ENCODE data around the gene LTBP3. TPM values are rescaled to one million over a fixed set of nuclear protein-coding genes. Genes with fewer than 3 reads are reported as not detected.
A peak's percentile ranks its signal among the peaks of the same experiment; 100 is the strongest.

LTBP3 gene
- total and polyA plus RNA-seq, 2 of the 13 experiments (the other 11 are each of a cell fraction or from before 2014, with no cell fraction given): 12.2 to 68.1 TPM

GRCh38 chr11:65575568-65576231 lies 17.5 kb upstream of the LTBP3 start, which contains the start of gene EHBP1L1 (continued):
- no peak for TF ChIP-seq ZNF468 (CRISPR knock-in tag; IDR thresholded peaks at IDR 0.05)
- TF ChIP-seq SNAI1 (CRISPR knock-in tag; IDR thresholded peaks at IDR 0.05; ENCODE audit: borderline replicate concordance): no peak
- no peak for TF ChIP-seq JUND (CRISPR knock-in tag; IDR thresholded peaks at IDR 0.05)
- no peak for TF ChIP-seq KLF12 (CRISPR knock-in tag; IDR thresholded peaks at IDR 0.05; ENCODE audit: borderline replicate concordance)
- TF ChIP-seq ZBTB34 (CRISPR knock-in tag; IDR thresholded peaks at IDR 0.05): no peak
- TF ChIP-seq ZNF713 (CRISPR knock-in tag; IDR thresholded peaks at IDR 0.05): no peak
- TF ChIP-seq KAT2B (IDR thresholded peaks at IDR 0.05; ENCODE audit: borderline replicate concordance, low read depth, low read length): no peak
- TF ChIP-seq ZNF20 (CRISPR knock-in tag; IDR thresholded peaks at IDR 0.05): no peak
- TF ChIP-seq ZC3H4 (CRISPR knock-in tag; IDR thresholded peaks at IDR 0.05; ENCODE audit: borderline replicate concordance): no peak
- no peak for TF ChIP-seq STAT6 (CRISPR knock-in tag; IDR thresholded peaks at IDR 0.05; ENCODE audit: borderline replicate concordance)
- no peak for TF ChIP-seq ZNF580 (CRISPR knock-in tag; IDR thresholded peaks at IDR 0.05; ENCODE audit: borderline replicate concordance, low read depth)
- TF ChIP-seq MXD1 (CRISPR knock-in tag; IDR thresholded peaks at IDR 0.05): 0 out of 2 replicates have a peak, but pooled peaks have one; percentile 19
- no peak for TF ChIP-seq MIER3 (CRISPR knock-in tag; IDR thresholded peaks at IDR 0.05; ENCODE audit: borderline replicate concordance)
- no peak for TF ChIP-seq PHF21A (CRISPR knock-in tag; IDR thresholded peaks at IDR 0.05)
- peak; percentile 66 for TF ChIP-seq AGO2 (optimal IDR thresholded peaks at IDR 0.05; ENCODE audit: low read depth, low read length)
- 0 out of 2 replicates have a peak, but pooled peaks have one; percentile 71 for TF ChIP-seq FOXC1 (CRISPR knock-in tag; IDR thresholded peaks at IDR 0.05; ENCODE audit: borderline replicate concordance)
- TF ChIP-seq ZNF230 (CRISPR knock-in tag; IDR thresholded peaks at IDR 0.05): no peak
- no peak for TF ChIP-seq ZBTB37 (CRISPR knock-in tag; IDR thresholded peaks at IDR 0.05)
- no peak for TF ChIP-seq MIXL1 (CRISPR knock-in tag; IDR thresholded peaks at IDR 0.05)
- no peak for TF ChIP-seq REXO4 (CRISPR knock-in tag; IDR thresholded peaks at IDR 0.05; ENCODE audit: borderline replicate concordance)
- no peak for TF ChIP-seq SKI (IDR thresholded peaks at IDR 0.05; ENCODE audit: partially characterized antibody)
- TF ChIP-seq SIN3A (IDR thresholded peaks at IDR 0.05; ENCODE audit: borderline replicate concordance, low read depth, low read length): no peak
- no peak for TF ChIP-seq IKZF5 (CRISPR knock-in tag; IDR thresholded peaks at IDR 0.05)
